HepG2 (cell line): Measurements from ENCODE around the gene RYR2.

Source experiments
- ARNT ChIP-seq: fragments of 450-650 bp; IDR thresholded peaks from 2 replicates; pipeline ENCODE4 v1.6.1; 2017
- KIAA2018 ChIP-seq: sonication (generic); formaldehyde crosslinking; IDR thresholded peaks from 2 replicates; pipeline ENCODE4 v1.5.0; 2020; ENCODE audit warnings: mild to moderate bottlenecking, missing genetic modification reagents, borderline replicate concordance
- SNAPC5 ChIP-seq: sonication (generic); formaldehyde crosslinking; IDR thresholded peaks from 2 replicates; pipeline ENCODE4 v1.8.1; 2023; ENCODE audit warnings: mild to moderate bottlenecking, missing genetic modification reagents, borderline replicate concordance

GRCh38 chr1:237384213-237384612 is 342.2 kb downstream of the RYR2 start:
- TF ChIP-seq SNAPC5, result no peak
- TF ChIP-seq ARNT, result no peak
- TF ChIP-seq KIAA2018 (CRISPR knock-in tag), result no peak
